WTC11 (cell line): Measurements from ENCODE around the gene SPATA17. TPM values are rescaled to one million over a fixed set of nuclear protein-coding genes. Genes with fewer than 3 reads are reported as not detected.

Experiments used
- ATAC-seq: fragments of 200-7000 bp; cut with Tn5 transposase; 2 replicates; pipeline ENCODE4 v1.10.0; 2021; ENCODE audit warnings: mild to moderate bottlenecking, moderate library complexity
- CTCF ChIA-PET: fragments of 300-600 bp; sonication (Branson Sonifier 250); formaldehyde crosslinking; loops from one replicate; lab custom pipeline; 2021; ENCODE audit warnings: antibody characterized with exemption; lab: Charles Lee
- POLR2A ChIA-PET: fragments of 350-600 bp; sonication (Branson Sonifier 250); formaldehyde crosslinking; loops from one replicate; lab custom pipeline; 2021; ENCODE audit warnings: antibody characterized with exemption; lab: Charles Lee
- DNase-seq: peaks from one replicate; pipeline ENCODE4 v3.0.0; 2021; ENCODE audit warnings: low spot score
- H3K27ac Mint-ChIP-seq: 2 replicates; pipeline ENCODE4 v1.8.0; 2021; ENCODE audit warnings: mixed read lengths
- H3K27me3 Mint-ChIP-seq: 2 replicates; pipeline ENCODE4 v1.8.0; 2021; ENCODE audit warnings: low read depth, mild to moderate bottlenecking, moderate library complexity, mixed read lengths
- H3K36me3 Mint-ChIP-seq: 2 replicates; pipeline ENCODE4 v1.8.0; 2021; ENCODE audit warnings: mixed read lengths
- H3K4me1 Mint-ChIP-seq: 2 replicates; pipeline ENCODE4 v1.8.0; 2022; ENCODE audit warnings: mixed read lengths
- H3K4me3 Mint-ChIP-seq: 2 replicates; pipeline ENCODE4 v1.8.0; 2021; ENCODE audit warnings: mild to moderate bottlenecking, moderate library complexity, mixed read lengths
- H3K9me3 Mint-ChIP-seq: 2 replicates; pipeline ENCODE4 v1.8.0; 2021; ENCODE audit warnings: mixed read lengths
- AFF4 ChIP-seq: sonication (generic); formaldehyde crosslinking; IDR thresholded peaks from 2 replicates; pipeline ENCODE4 v1.8.1; 2023; ENCODE audit warnings: mild to moderate bottlenecking, missing genetic modification reagents, borderline replicate concordance
- ATF3 ChIP-seq: sonication (generic); formaldehyde crosslinking; conservative IDR thresholded peaks from 2 replicates; pipeline ENCODE4 v1.8.1; 2022; ENCODE audit warnings: mild to moderate bottlenecking, missing genetic modification reagents
- CREM ChIP-seq: sonication (generic); formaldehyde crosslinking; IDR thresholded peaks from 2 replicates; pipeline ENCODE4 v1.8.1; 2022; ENCODE audit warnings: mild to moderate bottlenecking, missing genetic modification reagents, moderate library complexity
- ERG ChIP-seq: fragments of 250-450 bp; sonication (Bioruptor Pico); IDR thresholded peaks from 2 replicates; pipeline ENCODE4 v1.8.0; 2021; ENCODE audit warnings: mild to moderate bottlenecking
- FOXP4 ChIP-seq: sonication (generic); formaldehyde crosslinking; IDR thresholded peaks from 2 replicates; pipeline ENCODE4 v1.8.0; 2022; ENCODE audit warnings: mild to moderate bottlenecking, missing genetic modification reagents
- HMGA2 ChIP-seq: fragments of 250-450 bp; sonication (Bioruptor Pico); IDR thresholded peaks from 2 replicates; pipeline ENCODE4 v1.4.0; 2021; ENCODE audit warnings: mild to moderate bottlenecking, moderate library complexity
- MLX ChIP-seq: sonication (generic); formaldehyde crosslinking; IDR thresholded peaks from 2 replicates; pipeline ENCODE4 v1.8.1; 2023; ENCODE audit warnings: mild to moderate bottlenecking, missing genetic modification reagents, moderate library complexity
- NFE2L1 ChIP-seq: sonication (generic); formaldehyde crosslinking; IDR thresholded peaks from 2 replicates; pipeline ENCODE4 v1.8.1; 2023; ENCODE audit warnings: missing genetic modification reagents
- PRRX2 ChIP-seq: fragments of 250-450 bp; sonication (Bioruptor Pico); IDR thresholded peaks from 2 replicates; pipeline ENCODE4 v1.8.0; 2021; ENCODE audit warnings: mild to moderate bottlenecking
- SMAD4 ChIP-seq: sonication (generic); formaldehyde crosslinking; IDR thresholded peaks from 2 replicates; pipeline ENCODE4 v1.8.0; 2022; ENCODE audit warnings: mild to moderate bottlenecking, missing genetic modification reagents
- SOX15 ChIP-seq: fragments of 250-450 bp; sonication (Bioruptor Pico); IDR thresholded peaks from 2 replicates; pipeline ENCODE4 v1.9.0; 2021; ENCODE audit warnings: mild to moderate bottlenecking
- SP1 ChIP-seq: sonication (generic); formaldehyde crosslinking; conservative IDR thresholded peaks from 2 replicates; pipeline ENCODE4 v1.8.1; 2022; ENCODE audit warnings: missing genetic modification reagents
- STAT6 ChIP-seq: sonication (generic); formaldehyde crosslinking; conservative IDR thresholded peaks from 2 replicates; pipeline ENCODE4 v1.8.1; 2023; ENCODE audit warnings: mild to moderate bottlenecking, low read depth, missing genetic modification reagents, moderate library complexity
- TP53 ChIP-seq: sonication (generic); formaldehyde crosslinking; IDR thresholded peaks from 2 replicates; pipeline ENCODE4 v1.8.1; 2023; ENCODE audit warnings: mild to moderate bottlenecking, missing genetic modification reagents
- ZNF263 ChIP-seq: sonication (generic); formaldehyde crosslinking; IDR thresholded peaks from 2 replicates; pipeline ENCODE4 v1.8.1; 2022; ENCODE audit warnings: low read depth, mild to moderate bottlenecking, moderate library complexity, missing genetic modification reagents
- ZNF317 ChIP-seq: sonication (generic); formaldehyde crosslinking; IDR thresholded peaks from 2 replicates; pipeline ENCODE4 v1.8.1; 2023; ENCODE audit warnings: low read depth, mild to moderate bottlenecking, moderate library complexity, missing genetic modification reagents, borderline replicate concordance
- ZNF423 ChIP-seq: fragments of 250-450 bp; sonication (Bioruptor Pico); IDR thresholded peaks from 2 replicates; pipeline ENCODE4 v2.1.2; 2022; ENCODE audit warnings: mild to moderate bottlenecking, moderate library complexity
- ZNF532 ChIP-seq: fragments of 250-450 bp; sonication (Bioruptor Pico); IDR thresholded peaks from 2 replicates; pipeline ENCODE4 v1.9.0; 2021; ENCODE audit warnings: mild to moderate bottlenecking, borderline replicate concordance
- total RNA-seq: library from RNA; stranded (reverse); gene quantifications from 3 replicates; pipeline ENCODE4 v1.2.3, GENCODE V29; 2021

The SPATA17 gene
- total RNA-seq, 1 experiment from 2014 or later, result 1.3 TPM

- TF ChIP-seq HMGA2 (CRISPR knock-in tag) (no peak), ERG (CRISPR knock-in tag) (no peak), SP1 (CRISPR knock-in tag) (no peak), TP53 (no peak), SOX15 (CRISPR knock-in tag) (no peak), CREM (CRISPR knock-in tag) (no peak), AFF4 (CRISPR knock-in tag) (no peak), ZNF532 (no peak), FOXP4 (CRISPR knock-in tag) (no peak), ATF3 (CRISPR knock-in tag) (no peak)
- TF ChIP-seq, all 79 proteins: peak for 0
- Mint-ChIP-seq H3K27me3 (no peaks in the 10 kb centered on the region), H3K4me3 (no peak overlapping the region), H3K36me3 (no peaks in the 10 kb centered on the region), H3K4me1 (peaks cover 16% of the 10 kb centered on the region), H3K27ac (no peak overlapping the region), H3K9me3 (no peaks in the 10 kb centered on the region)
- ChIA-PET POLR2A (interaction anchor here (0.7 kb wide), 1 partner anchor 287 kb away, joined by 5 read pairs; no protein-coding TSS in a partner anchor), CTCF (interaction anchor here (0.6 kb wide), 1 partner anchor 491 kb away, joined by 3 read pairs; no protein-coding TSS in a partner anchor)
- ATAC-seq (no peak), DNase-seq (no peak)
Measured at GRCh38 chr1:217899614-217900013, 268.5 kb downstream of the SPATA17 start.

- Mint-ChIP-seq H3K27ac (no peak overlapping the region), H3K9me3 (no peaks in the 10 kb centered on the region), H3K27me3 (no peaks in the 10 kb centered on the region), H3K4me1 (0 out of 2 replicates have a peak, but pooled peaks cover 2% of the 10 kb centered on the region), H3K36me3 (no peaks in the 10 kb centered on the region), H3K4me3 (no peak overlapping the region)
- CTCF ChIA-PET, result interaction anchor here (1.3 kb wide), 1 partner anchor 18 kb away, joined by 3 read pairs; no protein-coding TSS in a partner anchor
- DNase-seq (no peak), ATAC-seq (no peak)
- POLR2A ChIA-PET, result no interaction called here
- TF ChIP-seq PRRX2 (CRISPR knock-in tag) (no peak), ZNF263 (no peak), SMAD4 (CRISPR knock-in tag) (no peak), ZNF423 (CRISPR knock-in tag) (no peak), ZNF317 (CRISPR knock-in tag) (no peak), STAT6 (CRISPR knock-in tag) (no peak), MLX (CRISPR knock-in tag) (no peak), FOXP4 (CRISPR knock-in tag) (no peak), NFE2L1 (CRISPR knock-in tag) (no peak)
Measured at GRCh38 chr1:217907504-217907903, 276.4 kb downstream of the SPATA17 start.
